ENCODE data around the gene NIPAL1.

NIPAL1 gene

DNA sequence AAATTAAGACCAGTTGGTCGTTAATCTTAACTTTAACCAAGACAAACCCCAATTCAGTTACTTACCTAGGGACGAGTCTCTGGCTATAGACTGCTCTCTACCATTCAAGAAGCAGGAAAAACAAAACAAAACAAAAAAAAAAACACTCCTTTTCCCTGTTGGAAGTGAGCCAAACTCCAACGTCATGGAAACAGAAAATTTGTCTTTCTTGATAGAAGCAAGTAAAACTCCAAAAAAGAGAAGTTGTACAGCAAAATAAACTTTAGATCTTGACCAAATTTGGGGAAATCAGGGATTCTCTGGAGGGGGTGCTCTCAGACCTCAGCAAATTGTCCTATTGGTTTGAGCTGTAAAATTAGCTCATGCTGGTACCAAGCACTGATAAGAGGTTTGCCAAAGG, 3.7 kb upstream of the NIPAL1 start:
- TF ChIP-seq, protein P1, sequence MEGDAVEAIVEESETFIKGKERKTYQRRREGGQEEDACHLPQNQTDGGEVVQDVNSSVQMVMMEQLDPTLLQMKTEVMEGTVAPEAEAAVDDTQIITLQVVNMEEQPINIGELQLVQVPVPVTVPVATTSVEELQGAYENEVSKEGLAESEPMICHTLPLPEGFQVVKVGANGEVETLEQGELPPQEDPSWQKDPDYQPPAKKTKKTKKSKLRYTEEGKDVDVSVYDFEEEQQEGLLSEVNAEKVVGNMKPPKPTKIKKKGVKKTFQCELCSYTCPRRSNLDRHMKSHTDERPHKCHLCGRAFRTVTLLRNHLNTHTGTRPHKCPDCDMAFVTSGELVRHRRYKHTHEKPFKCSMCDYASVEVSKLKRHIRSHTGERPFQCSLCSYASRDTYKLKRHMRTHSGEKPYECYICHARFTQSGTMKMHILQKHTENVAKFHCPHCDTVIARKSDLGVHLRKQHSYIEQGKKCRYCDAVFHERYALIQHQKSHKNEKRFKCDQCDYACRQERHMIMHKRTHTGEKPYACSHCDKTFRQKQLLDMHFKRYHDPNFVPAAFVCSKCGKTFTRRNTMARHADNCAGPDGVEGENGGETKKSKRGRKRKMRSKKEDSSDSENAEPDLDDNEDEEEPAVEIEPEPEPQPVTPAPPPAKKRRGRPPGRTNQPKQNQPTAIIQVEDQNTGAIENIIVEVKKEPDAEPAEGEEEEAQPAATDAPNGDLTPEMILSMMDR (IDR thresholded peaks at IDR 0.05; ENCODE audit: insufficient read depth, low read depth, low read length, missing control alignments): no peak

DNA sequence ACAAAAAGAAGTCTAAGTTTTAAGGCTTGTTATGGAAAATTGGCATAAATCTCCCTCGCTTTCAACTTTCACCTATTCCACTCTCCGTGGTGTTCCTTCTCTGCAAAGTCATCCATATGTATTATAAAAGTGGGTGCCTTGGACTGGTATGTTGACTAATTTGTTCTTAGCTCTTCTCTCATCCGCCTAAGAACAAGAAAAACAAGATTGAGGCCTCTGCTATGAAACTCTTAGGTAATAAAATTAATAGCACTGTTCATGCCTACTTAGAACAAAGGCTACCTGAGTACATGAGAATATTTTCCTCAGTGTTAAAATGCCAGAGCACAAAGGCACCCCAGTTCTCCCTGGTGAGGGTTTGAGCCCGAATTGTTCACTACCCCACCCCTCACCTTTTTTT, 1.4 kb upstream of the NIPAL1 start:
- no peak overlapping the region for H3K4me3 ChIP-seq (ENCODE audit: low read depth, low read length)
- DNase-seq (ENCODE audit: low read depth): no peak
- TF ChIP-seq, protein P1 (IDR thresholded peaks at IDR 0.05; ENCODE audit: insufficient read depth, low read depth, low read length, missing control alignments): no peak

More for the DNA sequence above, 3.7 kb upstream of the NIPAL1 start:
- DNase-seq (ENCODE audit: low read depth): no peak
- no peak overlapping the region for H3K4me3 ChIP-seq (ENCODE audit: low read depth, low read length)

DNA sequence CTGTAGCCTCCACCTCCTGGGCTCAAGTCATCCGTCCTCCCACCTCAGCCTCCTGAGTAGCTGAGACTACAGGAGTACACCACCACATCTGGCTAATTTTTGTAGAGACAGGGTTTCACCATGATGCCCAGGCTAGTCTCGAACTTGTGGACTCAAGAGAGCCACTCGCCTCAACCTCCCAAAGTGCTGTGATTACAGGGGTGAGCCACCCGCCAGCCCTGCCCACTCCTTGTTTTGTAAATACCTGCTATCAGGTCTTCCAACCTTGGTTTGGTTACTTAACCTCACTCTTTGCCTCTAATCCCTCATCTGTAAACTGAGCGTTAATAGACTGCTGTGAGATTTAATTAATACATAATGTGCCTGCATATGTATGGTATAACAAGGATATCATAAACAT, 894 bp upstream of the NIPAL1 start:
- peak overlapping the region; percentile 78 for H3K4me3 ChIP-seq (ENCODE audit: low read depth, low read length)
- TF ChIP-seq, protein P1 (IDR thresholded peaks at IDR 0.05; ENCODE audit: insufficient read depth, low read depth, low read length, missing control alignments): no peak
- no peak for DNase-seq (ENCODE audit: low read depth)

DNA sequence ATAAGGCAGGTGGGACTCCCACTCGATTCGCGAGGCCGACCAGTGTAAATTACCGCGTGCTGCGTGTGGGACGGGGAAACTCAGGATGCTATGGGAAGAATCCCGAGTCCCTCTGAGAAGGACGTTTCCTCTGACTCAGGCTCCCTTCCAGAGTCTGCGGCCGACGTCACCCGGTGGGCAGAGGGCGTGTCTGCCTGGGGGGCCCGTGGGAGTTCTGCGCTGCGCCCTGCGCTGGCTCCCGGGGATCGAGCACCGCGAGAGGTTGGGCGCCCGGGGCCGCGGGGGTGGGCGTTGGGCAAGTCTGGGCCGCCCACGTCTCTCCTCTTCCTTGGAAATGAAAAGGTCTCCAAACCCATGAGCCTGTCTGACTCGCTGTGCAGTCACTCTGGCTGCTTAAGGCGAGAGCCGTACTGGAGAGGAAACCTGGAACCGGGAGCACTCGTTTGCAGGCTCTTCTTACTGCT, 568 bp downstream of the NIPAL1 start:
- peak overlapping the region; percentile 78 for H3K4me3 ChIP-seq (ENCODE audit: low read depth, low read length)
- TF ChIP-seq, protein P1 (IDR thresholded peaks at IDR 0.05; ENCODE audit: insufficient read depth, low read depth, low read length, missing control alignments): no peak
- DNase-seq (ENCODE audit: low read depth): no peak

DNA sequence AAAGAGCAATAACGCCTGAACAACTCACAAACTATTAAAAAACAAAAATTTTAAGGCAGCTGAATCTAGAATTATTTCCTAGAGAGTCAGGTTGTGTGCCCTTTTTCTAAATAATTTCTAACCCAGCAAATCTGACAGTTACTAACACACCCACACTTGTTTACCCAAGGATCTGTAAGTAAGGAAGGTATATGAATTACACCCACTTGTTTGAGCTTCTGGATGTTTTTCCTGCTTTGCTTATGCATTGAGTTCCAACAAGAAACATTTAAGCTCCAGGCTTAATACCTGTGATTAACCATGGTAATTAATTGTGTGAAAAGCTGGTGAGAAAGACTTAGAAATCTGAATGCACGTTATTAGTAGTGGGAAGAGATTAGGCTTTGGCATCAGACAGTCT, 1.5 kb downstream of the NIPAL1 start:
- H3K4me3 ChIP-seq (ENCODE audit: low read depth, low read length): no peak overlapping the region
- no peak for DNase-seq (ENCODE audit: low read depth)
- TF ChIP-seq, protein P1 (IDR thresholded peaks at IDR 0.05; ENCODE audit: insufficient read depth, low read depth, low read length, missing control alignments): no peak

DNA sequence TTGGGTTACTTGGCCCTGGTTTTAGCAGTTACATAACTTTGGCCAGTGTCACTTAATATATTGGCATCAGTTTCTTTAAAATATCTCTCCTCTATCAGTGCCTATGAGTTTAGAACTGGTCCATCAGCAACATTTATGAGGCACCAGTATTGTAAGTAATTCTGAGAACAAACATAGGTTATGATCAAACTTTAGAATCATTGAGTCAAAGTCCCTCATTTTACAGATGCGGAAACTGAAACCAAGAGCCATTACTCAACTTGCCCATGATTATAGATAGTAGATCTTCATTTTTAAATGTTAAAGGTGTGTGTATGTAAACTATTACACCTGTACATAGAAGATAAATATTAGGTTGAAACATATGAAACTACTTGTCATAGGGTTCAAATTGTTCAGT, 4.5 kb downstream of the NIPAL1 start:
- no peak for DNase-seq (ENCODE audit: low read depth)
- no peak overlapping the region for H3K4me3 ChIP-seq (ENCODE audit: low read depth, low read length)
- TF ChIP-seq, protein P1 (IDR thresholded peaks at IDR 0.05; ENCODE audit: insufficient read depth, low read depth, low read length, missing control alignments): no peak

DNA sequence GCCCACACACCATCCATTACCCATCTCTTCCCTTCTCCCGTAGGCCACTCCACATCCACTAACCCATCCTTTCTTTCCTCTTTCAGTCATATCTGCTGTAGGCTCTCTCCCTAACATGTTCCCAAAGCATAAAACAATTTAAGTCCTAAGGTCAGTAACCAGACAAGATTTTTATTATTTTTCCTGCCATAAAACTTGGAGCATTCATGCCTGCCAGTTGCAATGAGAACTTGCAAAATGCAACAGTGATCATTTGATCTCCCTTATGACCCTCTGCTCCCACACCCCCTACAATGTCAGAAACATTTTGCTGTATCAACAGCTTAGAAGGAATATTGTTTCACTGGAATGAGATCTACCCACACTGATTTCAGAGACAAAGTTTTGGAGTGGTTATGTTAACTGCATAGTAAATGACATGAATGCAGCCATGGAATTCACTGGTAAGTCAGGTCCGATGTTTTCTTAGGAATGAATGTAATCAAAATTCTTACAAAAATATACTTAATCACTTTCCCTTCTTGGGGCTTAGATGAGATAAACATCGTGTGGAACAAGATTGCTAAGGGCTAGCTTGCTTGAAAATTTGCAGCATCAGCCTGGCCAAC, 5.7 kb downstream of the NIPAL1 start:
- H3K4me3 ChIP-seq (ENCODE audit: low read depth, low read length): no peak overlapping the region
- TF ChIP-seq, protein P1 (IDR thresholded peaks at IDR 0.05; ENCODE audit: insufficient read depth, low read depth, low read length, missing control alignments): no peak
- no peak for DNase-seq (ENCODE audit: low read depth)

All from GM12865 (cell line).